ENCODE data around the gene UPK3BL2. TPM values are rescaled to one million over a fixed set of nuclear protein-coding genes. Genes with fewer than 3 reads are reported as not detected.
"Not testable (repeated sequence)": the region's sequence is repeated elsewhere in the genome, so short reads cannot be mapped to it uniquely, and the experiment has no call there.

Gene UPK3BL2
- total and polyA plus RNA-seq, 2 of the 4 experiments (the other 2 are of a cell fraction): 0.18 to 5.7 TPM

GRCh38 chr7:102581722-102582121, 38.2 kb upstream of the UPK3BL2 start:
- H3K36me3 ChIP-seq (ENCODE audit: control insufficient read depth, insufficient read depth, low read length); H4K8ac ChIP-seq (ENCODE audit: low read depth in 2 of 2, low read length in 2 of 2); DNase-seq; H2AK5ac ChIP-seq (ENCODE audit: low read depth, low read length); H3K56ac ChIP-seq (ENCODE audit: extremely low read depth, insufficient read depth, low read length); H3K4me3 ChIP-seq (ENCODE audit: insufficient read depth, low read depth, low read length); H2BK120ac ChIP-seq (ENCODE audit: low read depth, low read length); H3K9me1 ChIP-seq (ENCODE audit: insufficient read depth, low read length); BruUV-seq (replicated peaks); H3K27me3 ChIP-seq (ENCODE audit: control insufficient read depth, insufficient read depth, low read length); POLR2A ChIA-PET (ENCODE audit: unreplicated experiment); H2BK15ac ChIP-seq (ENCODE audit: low read depth, low read length); H3K79me1 ChIP-seq (ENCODE audit: low read depth in 1 of 2, low read length in 2 of 2); H2BK5ac ChIP-seq (ENCODE audit: low read depth, low read length, poor library complexity, severe bottlenecking); intact Hi-C loops (cut with micrococcal nuclease); CTCF ChIA-PET; H3K4ac ChIP-seq (ENCODE audit: low read depth, low read length); H2BK20ac ChIP-seq (ENCODE audit: low read depth, low read length); H3K4me2 ChIP-seq (ENCODE audit: low read depth, low read length); H3K18ac ChIP-seq (ENCODE audit: low read depth, low read length); in situ Hi-C loops (cut with MboI; ENCODE audit: low sequenced_read_pairs); H3K23ac ChIP-seq (ENCODE audit: low read depth, low read length); H3K14ac ChIP-seq (replicated peaks; ENCODE audit: low read depth, low read length); H2AK9ac ChIP-seq (replicated peaks; ENCODE audit: low read depth, low read length, poor library complexity); H4K91ac ChIP-seq (ENCODE audit: insufficient read depth, low read depth, low read length); H4K20me1 ChIP-seq (ENCODE audit: insufficient read depth, low read length); H3K9me3 ChIP-seq (ENCODE audit: control insufficient read depth, insufficient read depth, low read length); ATAC-seq (ENCODE audit: low read depth); H4K5ac ChIP-seq (ENCODE audit: low read depth, low read length); H2AFZ ChIP-seq (replicated peaks; ENCODE audit: low read length, poor library complexity); H3K27ac ChIP-seq (ENCODE audit: insufficient read depth, low read length); dilution Hi-C loops (cut with HindIII; ENCODE audit: low sequenced_read_pairs, unreplicated experiment); H3K4me1 ChIP-seq (ENCODE audit: control insufficient read depth, insufficient read depth, low read length); H3K9ac ChIP-seq (ENCODE audit: low read depth, low read length): not testable (repeated sequence)
- WGBS, 2 experiments (ENCODE audit: extremely low coverage in 2 of 2, insufficient read length in 1 of 2): no CpG with 5 or more reads among the region's 5 CpGs

- H3K27me3 ChIP-seq (ENCODE audit: control insufficient read depth, insufficient read depth, low read length); intact Hi-C loops (cut with micrococcal nuclease); BruUV-seq (replicated peaks); H3K4me1 ChIP-seq (ENCODE audit: control insufficient read depth, insufficient read depth, low read length); H3K79me1 ChIP-seq (ENCODE audit: low read depth in 1 of 2, low read length in 2 of 2); H2AK5ac ChIP-seq (ENCODE audit: low read depth, low read length); ATAC-seq (ENCODE audit: low read depth); H4K8ac ChIP-seq (ENCODE audit: low read depth in 2 of 2, low read length in 2 of 2); H3K9me3 ChIP-seq (ENCODE audit: control insufficient read depth, insufficient read depth, low read length); H2AFZ ChIP-seq (replicated peaks; ENCODE audit: low read length, poor library complexity); H3K18ac ChIP-seq (ENCODE audit: low read depth, low read length); CTCF ChIA-PET; H2BK20ac ChIP-seq (ENCODE audit: low read depth, low read length); in situ Hi-C loops (cut with MboI; ENCODE audit: low sequenced_read_pairs); H3K4ac ChIP-seq (ENCODE audit: low read depth, low read length); H3K4me2 ChIP-seq (ENCODE audit: low read depth, low read length); H2BK15ac ChIP-seq (ENCODE audit: low read depth, low read length); H2BK5ac ChIP-seq (ENCODE audit: low read depth, low read length, poor library complexity, severe bottlenecking); H3K27ac ChIP-seq (ENCODE audit: insufficient read depth, low read length); H4K20me1 ChIP-seq (ENCODE audit: insufficient read depth, low read length); H4K91ac ChIP-seq (ENCODE audit: insufficient read depth, low read depth, low read length); H3K9me1 ChIP-seq (ENCODE audit: insufficient read depth, low read length); H3K56ac ChIP-seq (ENCODE audit: extremely low read depth, insufficient read depth, low read length); DNase-seq; H3K23ac ChIP-seq (ENCODE audit: low read depth, low read length); H3K36me3 ChIP-seq (ENCODE audit: control insufficient read depth, insufficient read depth, low read length); H2BK120ac ChIP-seq (ENCODE audit: low read depth, low read length); H4K5ac ChIP-seq (ENCODE audit: low read depth, low read length); dilution Hi-C loops (cut with HindIII; ENCODE audit: low sequenced_read_pairs, unreplicated experiment); H2AK9ac ChIP-seq (replicated peaks; ENCODE audit: low read depth, low read length, poor library complexity); POLR2A ChIA-PET (ENCODE audit: unreplicated experiment); H3K4me3 ChIP-seq (ENCODE audit: insufficient read depth, low read depth, low read length); H3K9ac ChIP-seq (ENCODE audit: low read depth, low read length); H3K14ac ChIP-seq (replicated peaks; ENCODE audit: low read depth, low read length): not testable (repeated sequence)
- WGBS, 2 experiments (ENCODE audit: extremely low coverage in 2 of 2, insufficient read length in 1 of 2): no CpG with 5 or more reads among the region's 5 CpGs
Observed at GRCh38 chr7:102578486-102578885, 35.0 kb upstream of the UPK3BL2 start.
